Measurements from ENCODE around the gene C20orf202.
"Not testable (repeated sequence)": the region's sequence is repeated elsewhere in the genome, so short reads cannot be mapped to it uniquely, and the experiment has no call there.

Gene C20orf202

GRCh38 chr20:1209447-1210387 is 6.5 kb downstream of the C20orf202 start:
- DNase-seq = no peak

GRCh38 chr20:1210501-1210900 is 7.2 kb downstream of the C20orf202 start:
- no peak for DNase-seq

GRCh38 chr20:1212023-1212422 is 8.8 kb downstream of the C20orf202 start:
- no peak for DNase-seq

- peak; percentile 19 to 74 for DNase-seq
These were observed 9.5 kb downstream of the C20orf202 start for GRCh38 chr20:1212607-1213396.

DNA sequence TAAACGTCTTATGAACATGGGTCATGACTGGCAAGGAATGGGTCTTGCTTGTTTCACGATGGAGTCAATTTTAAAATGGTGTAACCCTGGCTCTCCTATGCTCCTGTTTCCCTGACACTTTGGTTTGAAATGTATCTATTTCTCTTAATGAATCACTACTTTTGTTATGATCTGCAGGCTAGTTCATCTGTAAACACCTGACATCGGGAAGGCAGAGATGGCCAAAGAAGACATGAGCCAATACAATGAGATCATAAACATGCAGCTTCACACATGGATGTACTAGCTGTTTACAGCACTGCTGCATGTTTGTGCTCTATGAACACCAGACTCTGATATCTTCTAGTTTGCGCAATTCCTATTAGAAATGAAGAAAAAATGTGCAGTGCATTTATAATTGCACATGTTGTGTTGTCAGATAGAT is 11.6 kb downstream of the C20orf202 start:
- no peak for DNase-seq

DNA sequence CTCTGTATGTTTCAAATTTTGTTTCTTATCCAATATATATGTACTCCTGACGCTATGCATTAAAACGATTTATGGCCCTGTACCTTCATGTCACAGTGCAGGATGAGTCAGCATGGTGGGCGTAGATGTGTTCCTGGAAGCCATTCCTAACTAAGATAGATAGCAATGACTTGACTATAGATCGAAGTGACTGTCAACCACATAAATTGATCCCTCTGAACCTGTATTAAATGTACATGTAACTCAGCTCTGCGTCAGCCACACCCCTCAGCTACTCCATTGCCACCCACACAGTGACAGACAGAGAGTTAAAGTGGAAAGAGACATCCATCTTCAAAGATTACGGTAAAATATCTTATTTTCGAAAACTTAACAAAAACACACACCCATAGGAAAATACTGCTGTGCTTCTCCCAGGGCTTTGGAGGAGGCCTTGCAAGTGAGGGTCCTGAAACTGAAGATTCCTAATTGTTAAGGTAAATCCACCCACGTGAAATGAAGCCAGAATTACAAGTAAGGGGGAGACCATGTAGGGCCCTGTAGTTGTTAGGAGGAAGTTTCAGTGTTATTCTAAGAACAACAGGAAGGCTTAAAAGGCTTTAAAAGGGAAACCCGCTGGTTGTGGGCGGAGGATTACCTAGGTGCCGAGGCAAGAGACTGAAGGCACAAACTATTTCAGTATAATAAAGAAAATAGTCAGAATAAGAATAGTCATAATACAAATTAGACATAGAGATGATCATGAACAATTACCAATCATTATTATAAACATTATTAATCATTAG is 12.3 kb downstream of the C20orf202 start:
- DNase-seq = no peak

DNA sequence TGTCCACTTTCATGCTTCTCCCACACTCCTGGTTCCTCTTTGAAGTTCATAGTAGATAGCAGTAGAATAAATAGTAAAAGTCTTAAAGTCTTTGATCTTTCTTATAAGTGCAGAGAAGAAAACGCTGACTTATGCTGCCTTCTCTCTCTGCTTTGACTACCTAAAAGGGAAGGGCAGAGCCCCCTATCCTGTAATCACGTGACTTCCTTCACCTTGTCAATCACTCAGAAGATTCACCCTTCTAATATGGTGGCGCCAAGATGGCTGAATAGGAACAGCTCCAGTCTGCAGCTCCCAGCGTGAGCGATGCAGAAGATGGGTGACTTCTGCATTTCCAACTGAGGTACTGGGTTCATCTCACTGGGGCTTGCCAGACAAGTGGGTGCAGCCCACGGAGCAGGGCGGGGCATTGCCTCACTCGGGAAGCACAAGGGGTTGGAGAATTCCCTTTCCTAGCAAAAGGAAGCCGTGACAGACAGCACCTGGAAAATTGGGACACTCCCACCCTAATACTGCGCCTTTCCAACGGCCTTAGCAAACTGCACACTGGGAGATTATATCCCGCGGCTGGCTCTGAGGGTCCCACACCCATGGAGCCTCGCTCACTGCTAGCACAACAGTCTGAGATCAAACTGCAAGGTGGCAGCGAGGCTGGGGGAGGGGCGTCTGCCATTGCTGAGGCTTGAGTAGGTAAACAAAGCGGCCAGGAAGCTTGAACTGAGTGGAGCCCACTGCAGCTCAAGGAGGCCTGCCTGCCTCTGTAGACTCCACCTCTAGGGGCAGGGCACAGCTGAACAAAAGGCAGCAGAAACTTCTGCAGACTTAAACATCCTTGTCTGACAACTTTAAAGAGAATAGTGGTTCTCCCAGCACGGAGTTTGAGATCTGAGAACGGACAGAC is 13.5 kb downstream of the C20orf202 start:
- DNase-seq = not testable (repeated sequence)

- DNase-seq = not testable (repeated sequence)
These were observed 19.5 kb downstream of the C20orf202 start for GRCh38 chr20:1222750-1223149.

DNA sequence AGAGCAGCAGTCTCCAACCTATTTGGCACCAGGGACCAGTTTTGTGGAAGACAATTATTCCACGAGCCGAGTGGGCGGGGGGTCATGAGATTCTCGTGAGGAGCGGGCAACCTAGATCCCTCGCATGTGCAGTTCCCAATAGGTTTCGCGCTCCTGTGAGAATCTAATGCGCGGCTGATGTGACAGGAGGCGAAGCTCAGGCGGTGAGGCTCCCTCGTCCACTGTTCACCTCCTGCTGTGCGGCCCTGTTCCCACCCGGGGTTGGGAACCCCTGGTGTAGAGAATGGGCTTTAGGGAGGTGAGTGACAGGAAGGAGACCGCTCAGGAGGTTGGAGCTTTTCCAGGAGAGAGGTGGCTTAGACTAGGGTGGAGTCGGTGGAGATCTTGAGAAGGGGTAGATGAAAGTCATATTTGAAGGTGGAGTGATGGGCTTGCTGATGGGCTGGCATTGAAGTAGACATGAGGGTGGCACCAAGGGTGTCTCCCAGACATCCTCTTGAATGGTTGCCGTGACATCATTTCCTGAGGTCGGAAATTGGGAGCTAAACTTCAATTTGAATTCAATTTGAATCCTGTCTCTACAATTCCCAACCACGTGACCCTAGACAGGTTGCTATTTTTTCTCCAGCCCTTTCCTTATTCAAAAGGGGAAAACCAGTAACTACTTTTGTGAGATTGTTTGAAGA is 21.1 kb downstream of the C20orf202 start:
- DNase-seq = no peak

DNA sequence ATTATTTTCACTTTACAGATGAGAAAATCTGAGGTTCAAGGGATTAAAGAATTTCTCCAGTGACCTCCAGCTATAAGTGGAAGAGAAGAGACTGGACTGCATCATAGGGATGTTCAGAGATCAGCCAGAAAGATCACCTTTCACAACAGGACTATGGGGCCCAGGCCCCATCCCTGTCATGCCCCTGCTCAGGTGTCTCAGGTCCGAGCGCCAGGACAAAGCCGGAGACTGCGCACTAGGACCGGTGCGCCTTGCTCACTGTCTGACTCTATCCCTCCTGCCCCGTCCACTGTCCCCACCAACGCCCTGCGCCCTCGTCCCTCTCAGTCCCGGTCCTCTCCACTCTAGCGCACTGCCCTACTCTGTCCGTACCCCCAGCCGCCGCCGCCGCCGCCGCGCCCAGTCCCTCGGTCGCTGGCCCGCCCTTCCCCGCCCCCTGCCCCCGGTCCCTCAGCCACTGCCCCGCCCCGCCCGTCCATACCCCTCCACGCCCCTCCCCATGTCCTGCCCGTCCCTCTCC is 22.1 kb downstream of the C20orf202 start:
- no peak for DNase-seq

- peak; percentile 24 to 72 for DNase-seq
These were observed 22.8 kb downstream of the C20orf202 start, which contains the start of gene RAD21L1 for GRCh38 chr20:1225783-1226654. RAD21L1 (plus strand) TSS chr20:1226044; CDS start chr20:1228454, 2,410 bp downstream.

- no peak for DNase-seq
These were observed 26.3 kb downstream of the C20orf202 start for GRCh38 chr20:1229541-1229940.

DNA sequence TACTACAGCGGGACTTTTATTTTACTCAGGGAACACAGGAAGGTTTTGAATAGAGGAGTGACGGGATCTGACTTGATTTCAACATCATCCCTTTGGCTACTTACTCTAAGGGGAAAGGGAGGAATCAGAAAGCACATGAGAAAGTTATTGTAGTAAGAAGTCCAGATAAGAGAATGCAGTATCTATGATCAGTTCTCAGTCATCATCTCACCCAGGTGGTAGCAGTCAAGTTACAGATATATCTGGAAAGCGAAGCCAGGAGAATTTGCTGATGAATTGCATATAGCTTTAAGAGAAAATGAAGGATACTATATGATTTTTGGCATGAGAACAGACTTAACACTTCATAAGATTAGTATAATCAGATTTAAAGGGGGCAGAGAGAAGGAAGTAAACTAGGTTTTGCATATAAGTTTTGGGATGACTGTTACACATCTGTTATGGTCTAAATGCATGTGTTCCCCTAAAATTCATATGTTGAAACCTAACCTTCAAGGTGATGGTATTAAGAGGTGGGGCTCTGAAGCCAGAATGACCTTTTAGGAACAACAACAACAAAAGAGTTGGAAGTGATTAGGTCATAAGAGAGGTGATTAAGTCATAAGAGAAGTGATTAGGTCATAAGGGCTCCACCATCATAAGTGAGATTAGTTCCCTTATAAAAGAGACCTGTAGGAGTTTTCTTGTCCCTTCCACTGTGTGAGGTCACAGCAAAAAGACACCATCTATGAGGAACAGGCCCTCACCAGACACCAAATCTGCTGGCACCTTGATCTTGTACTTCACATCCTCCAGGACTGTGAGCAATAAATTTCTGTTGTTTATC is 29.2 kb downstream of the C20orf202 start:
- DNase-seq = no peak

GRCh38 chr20:1240549-1240948 is 37.3 kb downstream of the C20orf202 start:
- DNase-seq = no peak

GRCh38 chr20:1241456-1241855 is 38.2 kb downstream of the C20orf202 start:
- no peak for DNase-seq

- DNase-seq = no peak
These were observed 38.8 kb downstream of the C20orf202 start for GRCh38 chr20:1242099-1242498.

- DNase-seq = no peak
These were observed 39.3 kb downstream of the C20orf202 start for GRCh38 chr20:1242530-1242929.

DNA sequence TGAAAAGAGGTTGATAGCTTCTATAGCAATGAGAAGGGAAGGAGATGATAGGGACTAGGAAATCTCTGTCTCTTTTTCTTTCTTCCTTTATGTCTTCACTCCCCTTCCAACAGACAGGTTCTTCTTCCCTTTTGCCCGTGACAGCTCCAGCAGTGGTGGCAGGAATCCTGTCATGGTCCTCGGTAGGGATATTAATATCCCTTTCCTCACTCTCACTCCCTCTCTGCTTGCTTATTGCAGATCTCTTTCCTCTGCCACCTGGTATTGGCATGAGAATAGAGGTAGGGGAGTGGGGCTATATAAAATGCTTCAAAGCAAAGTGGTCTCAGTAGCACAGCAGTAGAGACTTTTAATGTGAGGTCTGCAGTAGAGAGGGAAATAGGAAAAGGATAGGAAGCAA is 42.3 kb downstream of the C20orf202 start:
- DNase-seq = no peak

DNA sequence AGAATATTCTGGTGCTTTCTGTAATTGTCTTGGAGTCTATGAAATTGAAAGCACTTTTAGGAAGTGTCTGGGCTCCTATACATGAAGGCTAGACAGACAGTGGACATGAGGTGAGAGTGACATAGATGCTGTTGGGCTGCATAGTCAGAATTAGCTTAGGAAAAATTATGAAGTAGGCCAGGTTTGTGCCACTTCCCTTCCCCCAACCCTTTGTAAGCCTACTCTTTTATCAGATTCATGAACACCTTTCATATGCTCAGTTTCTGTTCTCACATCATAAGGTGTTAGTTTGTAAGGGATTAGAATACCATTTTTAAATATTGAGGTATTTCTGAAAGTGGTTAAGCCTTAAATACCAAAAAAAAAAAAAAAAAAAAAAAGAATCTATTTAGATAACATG is 44.4 kb downstream of the C20orf202 start:
- DNase-seq = no peak
